T-helper 1 cell (primary cell): Measurements from ENCODE around the gene PCDHA9.

Experiments
- DNase-seq, 5 donors: peaks; one replicate each; pipeline ENCODE4 v3.0.0-alpha.2; 2012 to 2020

PCDHA9 gene

DNA sequence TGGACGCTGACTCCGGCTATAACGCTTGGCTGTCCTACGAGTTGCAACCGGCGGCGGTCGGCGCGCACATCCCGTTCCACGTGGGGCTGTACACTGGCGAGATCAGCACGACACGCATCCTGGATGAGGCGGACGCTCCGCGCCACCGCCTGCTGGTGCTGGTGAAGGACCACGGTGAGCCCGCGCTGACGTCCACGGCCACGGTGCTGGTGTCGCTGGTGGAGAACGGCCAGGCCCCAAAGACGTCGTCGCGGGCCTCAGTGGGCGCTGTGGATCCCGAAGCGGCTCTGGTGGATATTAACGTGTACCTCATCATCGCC, 29.0 kb downstream of the PCDHA9 start:
- DNase-seq, result no peak

DNA sequence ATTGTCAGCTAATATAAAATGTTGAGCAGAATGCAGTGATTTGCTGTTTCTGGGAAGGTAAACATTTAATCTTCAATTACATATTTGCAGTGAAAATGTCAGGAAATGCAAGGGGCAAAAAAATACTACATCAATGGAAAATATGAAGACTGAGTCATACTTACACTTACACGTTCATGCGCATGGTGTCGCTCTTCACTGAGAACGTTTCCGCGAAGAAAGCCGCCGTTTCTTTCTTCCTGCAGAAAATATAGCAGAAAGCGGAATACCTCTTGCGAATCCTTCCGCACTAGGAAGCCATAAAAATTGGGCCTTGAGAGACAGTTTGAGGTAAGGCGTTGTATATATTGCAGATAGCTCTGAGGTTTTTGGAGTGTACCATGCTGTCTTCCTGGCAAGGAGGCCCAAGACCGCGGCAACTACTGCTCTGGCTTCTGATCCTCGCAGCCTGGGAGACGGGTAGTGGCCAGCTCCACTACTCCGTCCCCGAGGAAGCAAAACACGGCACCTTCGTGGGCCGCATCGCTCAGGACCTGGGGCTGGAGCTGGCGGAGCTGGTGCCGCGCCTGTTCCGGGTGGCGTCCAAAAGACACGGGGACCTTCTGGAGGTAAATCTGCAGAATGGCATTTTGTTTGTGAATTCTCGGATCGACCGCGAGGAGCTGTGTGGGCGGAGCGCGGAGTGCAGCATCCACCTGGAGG, 33.9 kb downstream of the PCDHA9 start, which contains the start of gene PCDHA13:
PCDHA13 (plus strand) TSS at position 236 of the 702 bp plus-strand sequence; CDS start at position 381, 145 bp downstream.
- DNase-seq, result no peak

DNA sequence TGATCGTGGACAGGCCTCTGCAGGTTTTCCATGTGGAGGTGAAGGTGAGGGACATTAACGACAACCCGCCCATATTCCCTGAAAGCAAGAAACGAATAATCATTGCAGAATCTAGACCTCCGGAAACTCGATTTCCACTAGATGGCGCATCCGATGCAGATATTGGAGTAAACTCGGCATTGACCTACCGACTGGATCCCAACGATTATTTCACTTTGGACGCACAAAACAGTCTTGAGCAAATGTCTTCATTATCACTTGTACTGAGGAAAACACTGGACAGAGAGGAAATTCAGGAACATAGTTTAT, 34.4 kb downstream of the PCDHA9 start:
- DNase-seq, result no peak

DNA sequence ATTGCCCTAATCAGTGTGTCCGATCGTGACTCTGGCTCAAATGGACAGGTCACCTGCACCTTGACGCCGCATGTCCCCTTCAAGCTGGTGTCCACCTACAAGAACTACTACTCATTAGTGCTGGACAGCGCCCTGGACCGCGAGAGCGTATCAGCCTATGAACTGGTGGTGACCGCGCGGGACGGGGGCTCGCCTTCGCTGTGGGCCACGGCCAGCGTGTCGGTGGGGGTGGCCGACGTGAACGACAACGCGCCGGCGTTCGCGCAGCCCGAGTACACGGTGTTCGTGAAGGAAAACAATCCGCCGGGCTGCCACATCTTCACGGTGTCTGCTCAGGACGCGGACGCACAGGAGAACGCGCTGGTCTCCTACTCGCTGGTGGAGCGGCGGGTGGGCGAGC, 35.2 kb downstream of the PCDHA9 start:
- no peak for DNase-seq

DNA sequence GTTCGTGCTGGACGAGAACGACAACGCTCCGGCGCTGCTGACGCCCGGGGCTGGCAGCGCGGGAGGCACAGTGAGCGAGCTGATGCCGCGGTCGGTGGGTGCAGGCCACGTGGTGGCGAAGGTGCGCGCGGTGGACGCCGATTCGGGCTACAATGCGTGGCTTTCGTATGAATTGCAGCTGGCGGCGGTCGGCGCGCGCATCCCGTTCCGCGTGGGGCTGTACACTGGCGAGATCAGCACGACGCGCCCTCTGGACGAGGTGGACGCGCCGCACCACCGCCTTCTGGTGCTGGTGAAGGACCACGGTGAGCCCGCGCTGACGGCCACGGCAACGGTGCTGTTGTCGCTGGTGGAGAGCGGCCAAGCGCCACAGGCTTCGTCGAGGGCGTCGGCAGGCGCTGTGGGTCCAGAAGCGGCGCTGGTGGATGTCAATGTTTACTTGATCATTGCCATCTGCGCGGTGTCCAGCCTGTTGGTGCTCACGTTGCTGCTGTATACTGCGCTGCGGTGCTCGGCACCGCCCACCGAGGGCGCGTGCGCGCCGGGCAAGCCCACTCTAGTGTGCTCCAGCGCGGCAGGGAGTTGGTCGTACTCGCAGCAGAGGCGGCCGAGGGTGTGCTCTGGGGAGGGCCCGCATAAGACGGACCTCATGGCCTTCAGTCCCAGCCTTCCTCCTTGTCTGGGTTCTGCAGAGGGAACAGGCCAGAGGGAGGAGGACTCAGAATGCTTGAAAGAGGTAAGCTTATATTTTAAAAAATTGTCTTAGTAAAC, 35.9 kb downstream of the PCDHA9 start:
- DNase-seq, result no peak
